Fibroblast of lung (primary cell): ENCODE measurements around the gene USP24.

ENCODE experiments used
- EZH2 ChIP-seq: IDR thresholded peaks from 2 replicates; pipeline ENCODE4 v1.5.1; 2012; ENCODE audit warnings: low read length, control low read depth, mild to moderate bottlenecking; ENCODE audit errors: missing control alignments
- TF ChIP-seq, protein P1 (sequence below), 2 donors: IDR thresholded peaks in 1 of 2; conservative IDR thresholded peaks in 1 of 2; 1 replicate in 1 of 2; 2 replicates in 1 of 2; pipeline ENCODE4 v1.5.1; 2011 to 2012; ENCODE audit warnings: low read length in 2 of 2, control low read depth in 1 of 2, inconsistent platforms in 1 of 2, low read depth in 1 of 2, mild to moderate bottlenecking in 1 of 2

- TF ChIP-seq, protein P1, sequence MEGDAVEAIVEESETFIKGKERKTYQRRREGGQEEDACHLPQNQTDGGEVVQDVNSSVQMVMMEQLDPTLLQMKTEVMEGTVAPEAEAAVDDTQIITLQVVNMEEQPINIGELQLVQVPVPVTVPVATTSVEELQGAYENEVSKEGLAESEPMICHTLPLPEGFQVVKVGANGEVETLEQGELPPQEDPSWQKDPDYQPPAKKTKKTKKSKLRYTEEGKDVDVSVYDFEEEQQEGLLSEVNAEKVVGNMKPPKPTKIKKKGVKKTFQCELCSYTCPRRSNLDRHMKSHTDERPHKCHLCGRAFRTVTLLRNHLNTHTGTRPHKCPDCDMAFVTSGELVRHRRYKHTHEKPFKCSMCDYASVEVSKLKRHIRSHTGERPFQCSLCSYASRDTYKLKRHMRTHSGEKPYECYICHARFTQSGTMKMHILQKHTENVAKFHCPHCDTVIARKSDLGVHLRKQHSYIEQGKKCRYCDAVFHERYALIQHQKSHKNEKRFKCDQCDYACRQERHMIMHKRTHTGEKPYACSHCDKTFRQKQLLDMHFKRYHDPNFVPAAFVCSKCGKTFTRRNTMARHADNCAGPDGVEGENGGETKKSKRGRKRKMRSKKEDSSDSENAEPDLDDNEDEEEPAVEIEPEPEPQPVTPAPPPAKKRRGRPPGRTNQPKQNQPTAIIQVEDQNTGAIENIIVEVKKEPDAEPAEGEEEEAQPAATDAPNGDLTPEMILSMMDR (conservative IDR thresholded peaks at IDR 0.05 in 1 of 2, IDR thresholded peaks at IDR 0.05 in 1 of 2; ENCODE audit: low read depth in 1 of 2, low read length in 2 of 2): no peak
- TF ChIP-seq EZH2: no peak
These were observed 171.4 kb downstream of the USP24 start for GRCh38 chr1:55043726-55044125.
